NCI-H187 (cell line): ENCODE data around the gene RSPO1.

Experiments used
- DNase-seq, 2 experiments: peaks; one replicate each; lab custom pipeline; 2025; lab: John Stamatoyannopoulos, UW

Gene RSPO1

DNA sequence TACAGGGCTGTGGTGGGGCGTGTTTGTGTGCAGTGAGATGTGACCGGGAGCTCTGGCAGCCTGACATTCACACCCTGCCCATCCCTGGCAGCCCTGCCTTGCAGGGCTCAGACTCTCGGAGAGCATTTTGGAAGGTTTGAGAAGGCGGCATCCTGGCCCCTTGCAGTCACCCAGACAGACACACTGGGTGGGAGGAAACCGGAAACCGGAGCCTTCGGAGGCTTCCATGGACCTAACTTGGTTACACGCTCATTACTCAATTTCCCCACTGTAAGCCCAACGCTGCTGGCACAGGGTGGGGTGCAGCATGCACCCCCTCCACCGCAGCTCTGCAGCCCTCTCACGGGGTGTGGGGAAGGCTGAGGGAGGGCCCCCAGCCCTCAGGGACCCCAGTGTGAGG, 22.2 kb upstream of the RSPO1 start:
- no peak for DNase-seq

DNA sequence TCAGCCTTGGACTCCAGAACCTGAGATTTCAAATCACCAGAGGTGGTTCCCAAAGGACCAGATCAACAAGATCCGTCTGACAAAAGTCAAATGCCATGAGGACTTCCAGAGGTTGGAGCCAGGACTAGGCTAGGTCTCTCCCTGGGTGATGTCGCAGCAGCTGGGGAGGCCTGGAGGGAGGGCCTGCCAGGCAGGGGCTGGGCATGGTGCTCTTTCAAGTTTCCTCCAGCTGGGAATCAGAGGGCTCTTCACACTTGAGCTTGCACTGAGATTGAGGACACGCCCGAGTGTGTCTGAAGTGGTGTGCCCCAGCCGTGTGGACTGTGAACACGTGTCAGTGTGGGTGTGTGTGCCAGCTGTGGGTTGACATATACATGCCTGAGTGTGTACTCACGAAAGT, 21.3 kb upstream of the RSPO1 start:
- peak in 1 of 2 experiments; percentile 68 for DNase-seq

- DNase-seq, result no peak
These were observed 20.6 kb upstream of the RSPO1 start for GRCh38 chr1:37655274-37655673.

- DNase-seq, result no peak
These were observed 19.2 kb upstream of the RSPO1 start for GRCh38 chr1:37653906-37654305.

DNA sequence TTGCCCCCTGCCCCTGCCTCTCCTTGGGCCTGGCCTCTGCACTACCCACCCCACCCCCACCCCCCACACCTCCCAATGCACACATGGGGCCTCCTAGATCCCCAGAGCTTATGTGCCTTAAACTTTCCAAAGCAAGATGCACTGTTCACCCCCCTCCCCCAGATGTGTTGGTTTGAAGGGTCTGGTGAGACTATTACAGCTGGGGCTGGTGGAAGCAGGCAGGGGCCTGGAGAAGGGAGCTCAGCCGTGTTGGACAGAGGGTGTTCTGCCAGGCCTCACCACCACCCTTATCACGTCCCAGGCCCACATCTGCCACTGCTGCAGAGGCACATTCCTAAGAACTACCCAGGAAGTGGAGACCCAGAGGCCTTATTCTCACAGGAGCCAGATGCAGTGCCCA, 18.3 kb upstream of the RSPO1 start:
- DNase-seq, result no peak

- DNase-seq, result no peak
These were observed 17.1 kb upstream of the RSPO1 start for GRCh38 chr1:37651803-37652202.

DNA sequence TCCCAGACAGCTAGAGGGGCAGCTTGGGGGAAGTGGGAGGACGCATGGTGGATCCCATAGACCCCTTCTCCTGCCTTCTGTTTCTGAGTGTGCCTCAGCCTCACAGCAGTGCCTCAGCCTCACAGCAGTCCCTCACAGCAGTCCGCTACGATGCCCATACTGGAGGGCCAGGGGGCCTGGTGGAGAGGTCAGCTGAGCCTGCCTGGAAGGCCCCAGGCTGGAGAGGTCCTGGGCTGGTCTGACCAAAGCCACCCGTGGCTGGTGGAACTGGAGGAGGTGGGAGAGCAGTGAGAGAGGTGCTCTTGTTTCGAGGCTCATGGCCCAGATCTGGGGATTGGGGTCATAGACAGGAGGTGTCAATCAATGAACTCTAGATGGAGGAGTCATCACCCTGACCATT, 16.0 kb upstream of the RSPO1 start:
- DNase-seq, result no peak

DNA sequence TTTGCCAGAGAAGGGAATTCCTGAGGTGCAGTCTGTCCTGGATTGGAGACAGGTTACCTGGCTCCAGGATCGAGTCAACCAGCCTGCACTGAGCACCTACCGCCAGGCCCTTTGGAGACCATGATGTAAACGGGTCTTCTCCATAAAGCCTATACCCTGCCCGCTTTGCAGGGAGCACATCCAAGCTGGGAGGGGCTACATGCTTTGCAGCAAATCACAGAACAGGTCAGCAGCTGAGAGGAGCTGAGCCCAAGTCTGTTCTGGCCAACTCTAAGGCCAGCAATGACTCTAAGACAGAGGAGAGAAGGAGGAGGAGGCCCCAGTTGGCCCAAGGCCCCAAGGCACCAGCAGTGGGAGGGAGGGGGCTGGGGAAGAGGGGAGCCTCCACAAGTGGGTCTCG, 15.5 kb upstream of the RSPO1 start:
- DNase-seq, result no peak

GRCh38 chr1:37647281-37647680, 12.6 kb upstream of the RSPO1 start:
- DNase-seq, result no peak

- no peak for DNase-seq
These were observed 6.4 kb upstream of the RSPO1 start for GRCh38 chr1:37641059-37641458.

DNA sequence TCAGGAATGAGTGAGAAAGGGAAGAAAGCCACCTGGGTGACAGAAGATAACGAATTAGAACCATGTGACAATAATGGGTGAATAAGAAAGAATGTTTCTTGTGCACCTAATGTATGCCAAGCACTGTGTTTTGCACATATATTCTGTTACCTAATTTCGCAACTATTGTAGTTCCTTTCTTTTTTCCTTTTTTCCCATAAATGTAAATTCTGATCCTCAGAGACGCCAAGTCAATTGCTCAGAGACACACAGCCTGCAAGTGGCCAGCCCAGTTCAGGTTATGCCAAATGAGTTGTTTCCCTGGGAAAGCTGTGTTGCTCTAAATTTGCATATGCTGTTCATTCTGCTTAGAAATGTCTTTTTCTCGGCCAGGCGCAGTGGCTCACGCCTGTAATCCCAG, 1.7 kb upstream of the RSPO1 start:
- DNase-seq, result no peak

DNA sequence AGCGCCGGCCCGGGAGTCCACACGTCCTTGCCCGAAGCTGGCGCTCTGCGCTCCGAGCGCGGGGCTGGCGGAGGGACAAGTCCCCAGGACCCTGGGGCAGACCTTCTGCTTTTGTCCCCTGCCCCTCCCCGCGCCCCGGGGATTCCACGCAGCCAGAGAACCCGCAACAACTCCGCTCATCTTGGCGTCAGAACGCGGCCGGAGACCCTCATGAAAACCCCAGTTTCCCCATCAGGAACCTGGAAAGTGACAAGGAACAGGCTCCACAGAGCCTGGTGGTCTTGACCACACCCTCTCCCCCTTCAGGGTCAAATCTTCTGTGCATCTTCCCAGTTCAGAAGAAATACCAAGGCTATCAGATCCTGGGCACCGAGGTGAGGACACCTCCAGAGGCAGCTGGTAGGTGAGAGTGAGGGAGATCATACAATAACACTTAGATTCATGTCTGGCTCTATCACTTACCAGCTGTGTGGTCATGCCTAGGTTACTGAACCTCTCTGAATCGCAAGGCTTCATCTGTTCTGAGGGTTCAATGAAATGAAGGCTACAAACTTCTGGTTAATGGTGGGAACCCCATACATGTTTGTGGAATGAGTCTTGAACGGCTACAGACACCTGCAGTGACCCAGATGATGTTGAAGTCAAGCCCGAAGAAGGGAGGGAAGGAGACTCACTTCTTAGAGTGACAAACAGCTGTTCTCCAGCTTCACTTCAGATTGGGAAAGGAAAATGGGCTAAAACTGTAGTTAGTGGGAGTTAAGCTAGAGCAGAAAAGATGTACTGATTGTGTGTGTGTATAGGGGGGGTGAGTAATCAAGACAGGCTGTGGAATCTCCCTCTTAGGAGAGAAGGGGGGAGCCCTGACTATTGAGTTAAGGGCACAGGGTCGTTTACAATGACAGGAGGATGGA, 555 bp upstream of the RSPO1 start:
- DNase-seq, result no peak

- DNase-seq, result no peak
These were observed 801 bp downstream of the RSPO1 start for GRCh38 chr1:37633938-37634243.

DNA sequence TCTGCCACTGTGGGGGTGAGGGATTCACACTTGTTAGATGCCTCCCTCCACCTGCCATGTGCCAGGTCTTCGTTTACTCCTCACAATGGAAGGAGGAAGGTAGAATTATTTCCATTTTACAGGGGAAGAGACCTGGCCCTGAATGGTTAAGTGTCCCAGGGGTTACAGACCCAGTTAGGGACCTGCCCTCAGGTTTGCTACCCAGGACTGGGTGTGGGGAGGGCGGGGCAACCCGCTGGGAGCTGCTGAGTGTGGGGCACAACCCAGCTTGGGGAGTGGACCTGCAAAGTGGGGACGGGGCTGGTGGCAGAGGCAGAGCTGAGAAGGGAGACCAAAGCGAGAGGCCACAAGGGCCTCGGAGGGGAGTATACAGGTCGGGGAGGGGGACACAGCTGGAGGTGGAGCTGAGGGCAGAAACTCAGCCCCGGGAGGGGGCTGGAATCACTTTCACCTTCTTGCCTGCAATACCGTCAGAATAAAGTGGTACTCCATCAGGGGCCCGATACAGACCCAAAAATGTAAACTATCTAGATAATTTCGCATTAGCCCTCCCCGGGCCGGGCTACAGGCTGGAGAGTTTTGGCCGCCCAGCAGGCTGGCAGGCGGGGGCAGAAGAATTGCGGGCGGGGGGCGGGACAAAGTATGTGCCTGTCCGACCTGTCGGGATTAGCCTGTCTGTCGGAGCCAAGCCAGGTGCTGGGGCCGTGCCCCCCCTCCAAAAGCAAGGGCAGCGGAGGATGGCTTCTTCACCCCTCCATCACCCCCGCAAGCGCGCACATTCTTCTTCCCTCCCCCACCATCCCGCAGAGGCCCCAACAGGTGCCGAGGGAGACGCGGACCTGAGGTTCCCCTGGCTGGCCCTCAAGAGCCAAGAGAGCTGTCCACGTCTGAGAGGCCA, 1.4 kb downstream of the RSPO1 start:
- DNase-seq, result no peak

- no peak for DNase-seq
These were observed 3.7 kb downstream of the RSPO1 start for GRCh38 chr1:37631036-37631435.

- DNase-seq, result no peak
These were observed 4.2 kb downstream of the RSPO1 start for GRCh38 chr1:37630426-37631028.

DNA sequence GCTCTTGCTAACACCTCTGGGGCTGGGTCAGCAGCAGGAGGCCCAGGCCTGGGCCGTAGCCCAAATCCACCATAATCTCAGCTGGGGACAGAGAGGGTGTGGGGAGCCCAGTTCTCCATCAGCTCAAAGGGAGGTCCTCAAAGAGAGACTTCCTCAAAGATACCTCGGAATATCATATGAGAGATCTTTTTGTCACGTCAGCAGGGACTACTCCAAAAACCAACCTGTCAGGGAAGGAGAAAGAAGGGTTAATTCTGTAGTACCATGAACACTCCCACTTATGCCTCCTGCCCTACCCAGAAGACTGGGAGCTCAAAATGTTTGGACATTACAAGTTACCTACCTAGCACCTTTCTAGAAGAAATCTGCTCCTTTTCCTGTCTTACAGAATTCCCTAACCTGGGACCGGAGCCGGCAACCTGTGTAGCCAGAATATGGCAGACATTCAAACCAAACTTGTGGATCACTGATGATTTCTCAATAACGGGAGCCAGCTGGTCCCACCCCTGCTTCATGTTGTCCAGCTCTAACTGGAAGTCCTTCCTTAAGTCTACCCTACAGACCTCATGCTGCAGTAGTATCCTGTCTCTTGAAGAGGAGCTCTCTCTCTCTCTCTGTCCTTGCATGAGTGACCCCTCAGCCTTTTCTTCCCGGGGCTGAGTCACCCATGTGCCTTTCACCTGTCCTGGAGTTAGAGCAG, 4.8 kb downstream of the RSPO1 start:
- DNase-seq, result no peak

DNA sequence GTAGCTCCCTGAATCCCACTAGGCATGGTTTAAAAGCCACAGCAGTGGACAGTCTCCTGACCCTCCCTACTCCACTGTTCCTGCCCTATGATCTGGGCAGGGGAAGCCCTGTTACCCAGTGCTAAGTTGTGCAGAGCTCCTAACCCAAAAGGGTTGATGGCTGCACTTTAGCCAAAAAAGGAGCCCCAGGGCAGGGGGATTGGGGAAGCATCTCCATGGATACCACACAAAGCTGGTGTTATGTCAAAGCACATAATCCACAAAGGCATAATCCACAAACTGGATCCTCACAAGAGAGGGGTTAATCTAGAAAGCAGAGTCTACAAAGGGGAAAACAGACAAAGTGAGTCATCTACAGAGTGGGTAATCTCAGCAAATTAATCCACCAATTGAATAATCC, 5.7 kb downstream of the RSPO1 start:
- DNase-seq, result no peak

DNA sequence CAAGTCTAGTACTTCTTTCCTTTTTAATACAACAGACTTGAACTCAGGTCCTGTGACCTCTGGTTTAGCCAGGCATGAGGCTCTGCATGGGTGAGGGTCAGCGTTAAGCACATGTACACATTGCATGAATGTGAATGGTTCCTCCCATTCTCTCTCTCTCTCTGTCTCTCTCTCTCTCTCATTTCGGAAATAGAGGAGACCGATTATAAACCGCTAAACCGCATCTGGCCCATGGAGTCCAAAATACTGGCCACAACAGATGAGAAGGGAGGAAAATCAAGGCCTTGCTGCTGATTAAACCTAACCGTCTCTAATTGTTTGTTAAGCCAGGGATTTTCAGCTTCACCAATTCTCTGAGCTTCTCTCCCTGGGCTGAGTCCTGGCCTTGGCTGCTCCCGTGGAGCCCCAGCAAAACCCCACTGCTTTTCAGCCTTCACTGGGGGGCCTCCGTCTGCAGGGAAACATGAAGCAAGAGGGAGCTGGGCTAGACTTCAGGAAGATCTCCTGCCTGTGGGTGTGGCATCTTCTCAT, 6.6 kb downstream of the RSPO1 start:
- no peak for DNase-seq

DNA sequence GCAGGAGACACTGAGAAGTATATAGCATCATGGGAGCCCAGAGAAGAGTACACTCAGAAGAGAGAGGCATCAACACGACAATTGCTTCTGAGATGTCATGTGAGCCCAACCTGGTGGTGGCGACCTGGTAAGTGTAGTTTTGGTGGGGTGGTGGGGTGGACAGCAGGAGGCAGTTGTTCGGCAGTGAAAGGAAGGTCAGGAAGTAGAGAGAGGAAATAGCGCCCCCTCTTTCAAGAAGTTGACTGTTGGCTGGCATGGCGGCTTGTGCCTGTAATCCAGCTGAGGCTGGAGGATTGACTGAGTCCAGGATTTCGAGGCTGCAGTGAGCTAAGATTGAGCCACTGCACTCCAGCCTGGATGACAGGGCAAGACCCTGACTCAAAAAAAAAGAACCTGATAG, 12.6 kb downstream of the RSPO1 start:
- no peak for DNase-seq

GRCh38 chr1:37621326-37621870, 13.3 kb downstream of the RSPO1 start:
- DNase-seq, result no peak

DNA sequence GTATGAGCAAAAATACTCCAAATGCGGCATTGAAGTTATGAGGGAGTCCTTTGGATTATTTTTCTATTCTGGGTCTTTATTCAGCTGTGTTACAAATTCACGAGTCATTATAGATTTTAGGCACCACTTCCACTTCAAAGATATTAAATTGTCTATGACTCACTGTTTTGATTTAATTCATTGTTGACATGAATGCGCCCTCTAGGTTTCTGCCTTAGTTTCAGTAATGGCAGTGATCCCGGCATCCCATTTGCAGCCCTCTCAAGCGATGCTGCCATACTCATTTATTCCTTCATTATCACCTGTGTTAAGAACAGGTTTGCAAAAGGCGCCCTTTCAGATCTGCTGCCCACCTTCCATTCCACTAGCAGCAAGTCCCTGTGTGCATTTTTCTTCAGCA, 14.0 kb downstream of the RSPO1 start:
- DNase-seq, result no peak
